Large intestine (tissue), 3 donors: ENCODE results near the gene NPTXR. TPM values are rescaled to one million over a fixed set of nuclear protein-coding genes. Genes with fewer than 3 reads are reported as not detected.
"Not testable (repeated sequence)": the region's sequence is repeated elsewhere in the genome, so short reads cannot be mapped to it uniquely, and the experiment has no call there.

ENCODE experiments used
- DNase-seq, 2 donors: peaks; one replicate each; pipeline versions ENCODE4 v3.0.0 to v3.0.0-alpha.2; 2013
- H3K27ac ChIP-seq: one replicate; pipeline ENCODE4 v1.5.1; 2013; ENCODE audit warnings: low read length
- H3K27me3 ChIP-seq: 2 replicates; pipeline ENCODE4 v1.6.1; 2013; ENCODE audit warnings: low read length; ENCODE audit not compliant: control insufficient read depth, insufficient read depth
- H3K36me3 ChIP-seq: 2 replicates; pipeline ENCODE4 v1.6.1; 2013; ENCODE audit warnings: low read length; ENCODE audit not compliant: control insufficient read depth, insufficient read depth
- H3K4me1 ChIP-seq: one replicate; pipeline ENCODE4 v1.6.1; 2013; ENCODE audit warnings: low read length; ENCODE audit not compliant: control insufficient read depth, insufficient read depth
- H3K4me3 ChIP-seq: one replicate; pipeline ENCODE4 v1.5.1; 2013; ENCODE audit warnings: low read length
- H3K9me3 ChIP-seq: one replicate; pipeline ENCODE4 v1.6.1; 2013; ENCODE audit warnings: mild to moderate bottlenecking, low read depth, low read length, moderate library complexity; ENCODE audit not compliant: control insufficient read depth
- WGBS: methylation state at CpG from one replicate; pipeline ENCODE4 v1.1.5; 2013; ENCODE audit warnings: low lambda C conversion rate; ENCODE audit not compliant: insufficient coverage; 5-methylcytosine and 5-hydroxymethylcytosine counted together
- polyA plus RNA-seq: library from polyadenylated mRNA; unstranded; fragments of 120-200 nt; gene quantifications from one replicate; pipeline ENCODE4 v1.2.1, GENCODE V29; 2013

NPTXR gene
- polyA plus RNA-seq, 1 donor, result 9.8 TPM

DNA sequence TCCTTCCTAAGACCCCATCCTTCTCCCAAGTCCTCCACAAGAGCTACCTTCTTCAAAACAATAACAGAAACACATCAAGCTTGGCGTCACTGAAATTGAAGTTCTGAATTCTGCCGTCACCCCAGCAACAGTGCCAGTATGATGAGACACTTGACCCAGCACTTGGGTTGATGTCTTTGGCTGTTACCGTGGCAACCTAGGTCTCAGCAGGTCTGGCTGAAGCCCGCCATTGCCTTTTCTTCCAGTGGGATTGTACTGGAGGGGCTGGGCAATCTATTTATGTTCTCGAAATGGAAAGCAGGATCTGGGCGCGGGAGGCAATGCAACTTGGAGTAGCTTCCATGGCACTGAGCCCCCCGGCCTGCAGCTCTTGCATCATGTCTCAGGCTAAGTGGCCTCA is 23.8 kb downstream of the NPTXR start:
- H3K27ac ChIP-seq, result no peak overlapping the region
- no peaks in the 10 kb centered on the region for H3K4me1 ChIP-seq
- H3K9me3 ChIP-seq, result no peaks in the 10 kb centered on the region
- no peaks in the 10 kb centered on the region for H3K27me3 ChIP-seq
- no peak overlapping the region for H3K4me3 ChIP-seq
- no CpG with 5 or more reads among the region's 8 CpGs for WGBS
- no peak for DNase-seq
- no peaks in the 10 kb centered on the region for H3K36me3 ChIP-seq

DNA sequence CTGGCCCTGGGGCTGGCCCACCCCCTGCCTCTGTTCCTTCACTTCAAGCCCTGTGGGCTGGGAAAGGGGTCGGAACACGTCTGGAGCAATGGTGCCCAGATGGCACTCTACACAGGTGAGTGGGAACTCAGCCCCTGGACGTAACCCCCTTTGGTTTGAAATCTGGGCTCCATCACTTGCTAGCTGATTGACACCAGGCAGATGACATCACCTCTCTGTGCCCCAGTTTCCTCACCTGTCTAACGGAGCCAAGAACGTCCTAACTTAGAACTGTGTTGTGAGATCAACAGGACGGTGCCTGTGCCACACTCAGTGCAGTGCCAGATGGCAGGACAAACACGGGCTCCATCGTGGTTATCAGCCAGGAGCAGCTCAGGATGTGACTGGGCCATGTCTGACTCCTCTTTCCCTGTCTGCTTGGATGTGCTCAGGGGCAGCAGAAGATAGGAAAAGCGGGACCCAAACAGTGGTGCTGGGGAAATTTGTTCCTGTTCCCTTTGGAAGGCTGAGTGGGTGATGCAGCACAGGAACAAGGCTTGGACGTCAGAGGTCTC is 24.4 kb downstream of the NPTXR start:
- DNase-seq, result no peak
- Histone ChIP-seq H3K27ac (no peak overlapping the region), H3K27me3 (no peaks in the 10 kb centered on the region), H3K9me3 (no peaks in the 10 kb centered on the region), H3K36me3 (no peaks in the 10 kb centered on the region), H3K4me1 (no peaks in the 10 kb centered on the region), H3K4me3 (no peak overlapping the region)
- no CpG with 5 or more reads among the region's 10 CpGs for WGBS

- Histone ChIP-seq H3K27ac (no peak overlapping the region), H3K4me1 (no peaks in the 10 kb centered on the region), H3K9me3 (no peaks in the 10 kb centered on the region), H3K27me3 (no peaks in the 10 kb centered on the region), H3K36me3 (no peaks in the 10 kb centered on the region), H3K4me3 (no peak overlapping the region)
- DNase-seq, result no peak
- 92% methylated on average over 5 of the region's 6 CpGs for WGBS
Observed at GRCh38 chr22:38817196-38817595, 26.6 kb downstream of the NPTXR start.

DNA sequence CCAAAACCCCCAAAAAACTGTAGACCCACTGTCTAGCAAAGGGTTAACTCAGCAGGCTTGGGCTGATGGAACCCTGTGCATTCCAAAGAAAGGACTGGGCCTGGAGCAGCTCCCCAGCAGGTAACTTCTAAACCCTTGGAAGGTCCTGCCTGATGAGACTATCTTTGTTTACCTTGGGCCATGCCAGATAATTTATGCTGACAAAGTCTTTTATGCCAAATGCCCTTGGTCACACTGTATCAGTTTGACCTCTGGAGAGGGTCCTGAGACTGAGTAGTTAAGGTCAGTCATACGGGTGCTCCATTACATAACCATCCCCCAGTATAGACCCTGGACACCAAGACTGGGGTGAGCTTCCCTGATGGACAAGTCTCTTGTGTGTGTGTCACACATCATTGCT is 28.0 kb downstream of the NPTXR start:
- WGBS, result no CpG with 5 or more reads among the region's 1 CpG
- no peak for DNase-seq
- H3K4me1 ChIP-seq, result no peaks in the 10 kb centered on the region

GRCh38 chr22:38811241-38811640 is 32.6 kb downstream of the NPTXR start:
- no peak for DNase-seq
- Histone ChIP-seq H3K27me3 (no peaks in the 10 kb centered on the region), H3K9me3 (peaks cover 9% of the 10 kb centered on the region), H3K36me3 (no peaks in the 10 kb centered on the region), H3K4me3 (no peak overlapping the region), H3K27ac (no peak overlapping the region), H3K4me1 (no peaks in the 10 kb centered on the region)
- WGBS, result 100% methylated on average over 1 of the region's 2 CpGs

More for the DNA sequence above, 28.0 kb downstream of the NPTXR start:
- no peaks in the 10 kb centered on the region for H3K36me3 ChIP-seq
- no peak overlapping the region for H3K27ac ChIP-seq
- H3K27me3 ChIP-seq, result no peaks in the 10 kb centered on the region
- no peak overlapping the region for H3K4me3 ChIP-seq
- peaks cover 5% of the 10 kb centered on the region for H3K9me3 ChIP-seq

GRCh38 chr22:38805041-38805593 is 38.7 kb downstream of the NPTXR start:
- H3K4me1 ChIP-seq, H3K9me3 ChIP-seq, H3K27ac ChIP-seq, DNase-seq, H3K4me3 ChIP-seq, H3K36me3 ChIP-seq: not testable (repeated sequence)
- H3K27me3 ChIP-seq, result peaks cover 21% of the 10 kb centered on the region
- 69% methylated on average over 2 of the region's 8 CpGs for WGBS

DNA sequence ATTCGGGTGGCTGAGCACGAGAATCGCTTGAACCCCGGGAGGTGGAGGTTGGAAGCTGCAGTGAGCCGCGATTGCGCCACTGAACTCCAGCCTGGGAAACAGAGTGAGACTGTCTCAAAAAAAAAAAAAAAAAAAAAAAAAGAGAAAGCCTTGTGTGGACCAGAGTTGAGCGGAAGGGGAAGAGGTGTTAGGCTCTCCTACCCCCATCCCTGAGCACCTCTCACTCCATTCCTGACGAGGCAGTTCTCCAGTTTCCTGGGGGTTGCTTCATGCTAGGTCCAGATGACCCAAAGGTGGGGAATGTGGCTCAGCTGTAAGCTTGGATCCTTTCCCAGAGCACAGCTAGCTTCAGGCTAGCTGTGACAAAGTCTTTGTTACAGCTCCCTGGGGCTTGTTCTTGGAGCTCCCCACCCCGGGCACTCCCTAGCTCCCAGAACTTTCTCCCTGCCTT is 41.1 kb downstream of the NPTXR start:
- Histone ChIP-seq H3K4me1 (no peaks in the 10 kb centered on the region), H3K9me3 (no peaks in the 10 kb centered on the region), H3K27me3 (peaks cover 25% of the 10 kb centered on the region), H3K4me3 (no peak overlapping the region), H3K27ac (no peak overlapping the region), H3K36me3 (no peaks in the 10 kb centered on the region)
- peak in 1 of 2 donors; percentile 21 for DNase-seq
- no CpG with 5 or more reads among the region's 10 CpGs for WGBS

GRCh38 chr22:38799265-38800002 is 44.4 kb downstream of the NPTXR start:
- no peaks in the 10 kb centered on the region for H3K9me3 ChIP-seq
- no peaks in the 10 kb centered on the region for H3K36me3 ChIP-seq
- H3K27ac ChIP-seq, result no peak overlapping the region
- no CpG with 5 or more reads among the region's 6 CpGs for WGBS
- H3K4me1 ChIP-seq, result peaks cover 5% of the 10 kb centered on the region
- peaks cover 36% of the 10 kb centered on the region for H3K27me3 ChIP-seq
- no peak overlapping the region for H3K4me3 ChIP-seq
- DNase-seq, result no peak

- H3K4me1 ChIP-seq, result peaks cover 7% of the 10 kb centered on the region
- H3K27me3 ChIP-seq, result peaks cover 30% of the 10 kb centered on the region
- no peaks in the 10 kb centered on the region for H3K36me3 ChIP-seq
- H3K27ac ChIP-seq, result no peak overlapping the region
- DNase-seq, result no peak
- H3K9me3 ChIP-seq, result no peaks in the 10 kb centered on the region
- no peak overlapping the region for H3K4me3 ChIP-seq
- WGBS, result 20% methylated on average over 1 of the region's 5 CpGs
Observed at GRCh38 chr22:38798496-38798895, 45.3 kb downstream of the NPTXR start.

GRCh38 chr22:38796262-38796957 is 47.4 kb downstream of the NPTXR start:
- peaks cover 21% of the 10 kb centered on the region for H3K27me3 ChIP-seq
- H3K4me1 ChIP-seq, result peaks cover 7% of the 10 kb centered on the region
- no peak overlapping the region for H3K27ac ChIP-seq
- DNase-seq, result no peak
- H3K4me3 ChIP-seq, result no peak overlapping the region
- H3K9me3 ChIP-seq, result no peaks in the 10 kb centered on the region
- H3K36me3 ChIP-seq, result no peaks in the 10 kb centered on the region
- 92% methylated on average over 2 of the region's 12 CpGs for WGBS
